Lung (tissue), 12 donors: ENCODE measurements around the gene DYRK1A. TPM values are rescaled to one million over a fixed set of nuclear protein-coding genes. Genes with fewer than 3 reads are reported as not detected.

ENCODE experiments used
- ATAC-seq: fragments of 200-7000 bp; cut with Tn5 transposase; one replicate; pipeline ENCODE4 v1.9.1; 2020; ENCODE audit warnings: moderate number of reproducible peaks; ENCODE audit not compliant: insufficient read depth, low FRiP score
- DNase-seq, 3 donors: peaks; one replicate each; pipeline ENCODE4 v3.0.0-alpha.2; 2013 to 2017
- H3K27ac ChIP-seq, 2 donors: one replicate each; pipeline ENCODE4 v1.5.1; 2013; ENCODE audit warnings: mild to moderate bottlenecking in 2 of 2, moderate library complexity in 2 of 2, control low read depth in 1 of 2, inconsistent platforms in 1 of 2, low read depth in 1 of 2, low read length in 1 of 2
- H3K27me3 ChIP-seq, 3 donors: one replicate each; pipeline ENCODE4 v1.5.1; 2013; ENCODE audit warnings: low read length in 2 of 3; ENCODE audit not compliant: control insufficient read depth in 3 of 3, insufficient read depth in 3 of 3
- H3K36me3 ChIP-seq, 4 donors: one replicate each; pipeline ENCODE4 v1.5.1; 2013; ENCODE audit warnings: low read length in 4 of 4, mild to moderate bottlenecking in 1 of 4, moderate library complexity in 1 of 4; ENCODE audit not compliant: control insufficient read depth in 4 of 4, insufficient read depth in 4 of 4
- H3K4me1 ChIP-seq, 5 donors: one replicate each; pipeline ENCODE4 v1.5.1; 2013; ENCODE audit warnings: low read length in 5 of 5, mild to moderate bottlenecking in 2 of 5, moderate library complexity in 1 of 5; ENCODE audit not compliant: control insufficient read depth in 5 of 5, insufficient read depth in 5 of 5
- H3K4me3 ChIP-seq: one replicate; pipeline ENCODE4 v1.5.1; 2013; ENCODE audit warnings: mild to moderate bottlenecking, control low read depth, moderate library complexity
- H3K9ac ChIP-seq, 2 donors: one replicate each; pipeline ENCODE4 v1.5.1; 2013; ENCODE audit warnings: low read length in 2 of 2, control low read depth in 1 of 2; ENCODE audit not compliant: insufficient read depth in 1 of 2
- H3K9me3 ChIP-seq, 4 donors: one replicate each; pipeline ENCODE4 v1.5.1; 2013; ENCODE audit warnings: low read length in 3 of 4, mild to moderate bottlenecking in 1 of 4, moderate library complexity in 1 of 4; ENCODE audit not compliant: control insufficient read depth in 4 of 4, insufficient read depth in 3 of 4
- WGBS, 2 donors: extraction: QIAGEN DNeasy Blood & Tissue Kit; methylation state at CpG; one replicate each; pipeline ENCODE4 v1.1.7; 2013; 5-methylcytosine and 5-hydroxymethylcytosine counted together
- polyA plus RNA-seq, 2 donors: library from polyadenylated mRNA; stranded (reverse); fragments of 200-250 nt; gene quantifications; one replicate each; pipeline ENCODE4 v1.2.1, GENCODE V29; 2013
- total RNA-seq, 2 donors: library from RNA; depleted of rRNA in 1 of 2; stranded (reverse); fragments of >200 nt in 1 of 2; gene quantifications; one replicate each; pipeline ENCODE4 v1.2.1, GENCODE V29; 2014 to 2021
- TF ChIP-seq, protein P1 (sequence below): IDR thresholded peaks from 2 replicates; pipeline ENCODE4 v1.5.1; 2012; ENCODE audit warnings: mild to moderate bottlenecking; ENCODE audit errors: control extremely low read depth, extremely low read depth
- donor health status: control.
- donor health status: control.
- donor health status: Bipolar disorder and iron deficiency.
- donor health status: healthy.
- donor health status: DM: yes; HTN: yes; CAD: no.

DYRK1A gene
- total and polyA plus RNA-seq, 4 donors: 22.1 to 149 (median 43.3) TPM

DNA sequence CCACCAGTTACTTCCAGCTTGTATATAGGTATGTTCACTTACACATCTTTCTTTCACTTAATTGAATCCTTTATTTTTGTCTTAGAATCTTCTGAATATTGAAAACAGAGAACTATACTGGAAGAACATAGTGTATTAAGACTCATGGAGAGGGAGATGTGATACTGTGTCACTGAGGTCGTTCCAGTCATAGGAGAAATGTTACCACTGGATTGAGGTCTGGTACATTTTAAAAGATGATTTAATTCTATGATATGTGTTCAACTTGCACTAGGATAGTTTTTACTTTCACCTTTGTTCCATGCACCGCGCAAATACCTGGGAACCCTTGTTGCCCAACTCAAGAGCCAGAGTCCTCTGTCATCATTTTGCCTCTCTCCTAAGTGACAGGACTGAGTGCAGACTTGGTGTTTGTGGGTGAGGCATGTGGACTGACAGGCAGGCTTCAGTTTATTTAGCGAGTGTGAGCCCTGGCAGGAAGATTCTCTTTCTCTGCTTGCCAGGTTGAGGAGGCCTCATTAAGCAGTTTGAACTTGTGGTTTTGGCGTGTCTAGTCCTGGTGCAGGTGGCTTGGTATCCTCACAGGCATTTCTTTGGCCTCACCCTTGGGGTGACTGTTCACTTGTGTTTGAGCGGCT lies 63.7 kb downstream of the DYRK1A start:
- WGBS, 2 donors: 87 to 91% methylated on average over 6 of the region's 6 CpGs
- H3K27ac ChIP-seq: peak overlapping the region in 1 of 2 donors; percentile 52
- H3K27me3 ChIP-seq: no peaks in the 10 kb centered on the region
- peaks cover 0 to 9% (median 7%) of the 10 kb centered on the region in 4 donors for H3K36me3 ChIP-seq
- H3K4me3 ChIP-seq: no peak overlapping the region
- peaks cover 6 to 23% (median 9%) of the 10 kb centered on the region in 5 donors for H3K4me1 ChIP-seq
- DNase-seq (no peak), ATAC-seq (no peak)
- no peak overlapping the region for H3K9ac ChIP-seq
- H3K9me3 ChIP-seq: no peaks in the 10 kb centered on the region
- TF ChIP-seq, protein P1, sequence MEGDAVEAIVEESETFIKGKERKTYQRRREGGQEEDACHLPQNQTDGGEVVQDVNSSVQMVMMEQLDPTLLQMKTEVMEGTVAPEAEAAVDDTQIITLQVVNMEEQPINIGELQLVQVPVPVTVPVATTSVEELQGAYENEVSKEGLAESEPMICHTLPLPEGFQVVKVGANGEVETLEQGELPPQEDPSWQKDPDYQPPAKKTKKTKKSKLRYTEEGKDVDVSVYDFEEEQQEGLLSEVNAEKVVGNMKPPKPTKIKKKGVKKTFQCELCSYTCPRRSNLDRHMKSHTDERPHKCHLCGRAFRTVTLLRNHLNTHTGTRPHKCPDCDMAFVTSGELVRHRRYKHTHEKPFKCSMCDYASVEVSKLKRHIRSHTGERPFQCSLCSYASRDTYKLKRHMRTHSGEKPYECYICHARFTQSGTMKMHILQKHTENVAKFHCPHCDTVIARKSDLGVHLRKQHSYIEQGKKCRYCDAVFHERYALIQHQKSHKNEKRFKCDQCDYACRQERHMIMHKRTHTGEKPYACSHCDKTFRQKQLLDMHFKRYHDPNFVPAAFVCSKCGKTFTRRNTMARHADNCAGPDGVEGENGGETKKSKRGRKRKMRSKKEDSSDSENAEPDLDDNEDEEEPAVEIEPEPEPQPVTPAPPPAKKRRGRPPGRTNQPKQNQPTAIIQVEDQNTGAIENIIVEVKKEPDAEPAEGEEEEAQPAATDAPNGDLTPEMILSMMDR: no peak

DNA sequence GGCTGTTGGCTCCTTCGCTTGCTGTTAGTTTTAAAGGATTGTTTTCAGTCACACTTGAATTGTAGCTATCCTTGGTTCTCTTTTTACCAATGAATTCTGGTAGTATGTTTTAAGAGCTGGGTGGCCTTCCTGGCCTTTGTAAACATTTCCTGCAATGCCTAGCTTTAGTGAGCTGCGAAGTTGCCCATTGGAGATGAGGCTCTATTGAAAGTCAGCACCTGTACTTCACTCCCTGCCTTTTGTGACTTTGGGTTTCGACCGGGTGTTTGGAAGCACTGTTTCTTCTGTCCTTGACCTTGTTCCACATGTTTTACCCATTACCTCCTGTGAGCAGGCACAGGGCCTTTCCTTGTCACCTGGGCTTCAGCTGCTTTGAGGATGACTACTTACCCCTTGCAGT lies 64.7 kb downstream of the DYRK1A start:
- TF ChIP-seq, protein P1: no peak
- no peak for ATAC-seq
- peaks cover 7 to 20% (median 12%) of the 10 kb centered on the region in 5 donors for H3K4me1 ChIP-seq

DNA sequence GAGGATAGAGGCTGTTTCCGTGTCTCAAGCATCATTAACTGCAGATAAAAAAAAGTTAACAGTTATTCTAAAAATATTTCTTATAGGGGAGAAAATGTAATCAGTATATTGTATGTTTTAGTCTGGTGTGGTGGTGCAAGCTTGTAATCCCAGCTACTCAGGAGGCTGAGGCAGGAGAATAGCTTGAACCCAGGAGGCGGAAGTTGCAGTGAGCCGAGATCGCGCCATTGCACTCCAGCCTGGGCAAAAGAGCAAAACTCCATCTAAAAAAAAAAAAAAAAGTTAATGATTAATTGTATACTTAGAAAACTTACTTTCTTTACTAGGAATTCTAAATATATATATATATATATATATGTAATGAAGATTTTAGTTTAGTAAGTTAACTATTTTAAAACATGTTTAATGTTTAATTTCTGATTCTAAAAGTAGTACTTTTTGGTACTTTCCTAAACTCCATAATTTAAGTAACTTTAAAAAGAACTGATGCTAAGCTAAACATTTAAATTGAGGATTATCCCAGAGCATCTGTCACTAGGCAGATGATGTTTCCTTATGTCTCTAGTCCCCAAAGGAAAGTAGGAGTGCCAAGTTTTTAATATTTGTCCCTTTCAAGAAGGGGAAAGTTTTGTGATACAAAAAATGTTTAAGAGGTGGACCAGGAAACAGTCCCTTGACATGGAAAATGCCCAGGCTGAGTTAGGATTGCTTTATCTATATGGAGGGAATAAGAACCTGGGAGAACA lies 66.3 kb downstream of the DYRK1A start:
- Histone ChIP-seq H3K9me3 (no peaks in the 10 kb centered on the region), H3K27ac (no peak overlapping the region), H3K4me1 (peaks cover 7 to 24% (median 12%) of the 10 kb centered on the region in 5 donors), H3K36me3 (peaks cover 0 to 6% (median 3%) of the 10 kb centered on the region in 4 donors), H3K9ac (no peak overlapping the region), H3K4me3 (no peak overlapping the region), H3K27me3 (no peaks in the 10 kb centered on the region)
- DNase-seq: no peak
- TF ChIP-seq, protein P1: no peak
- 95 to 97% methylated on average over 5 of the region's 5 CpGs for WGBS, 2 donors
- no peak for ATAC-seq

More for the DNA sequence above, 64.7 kb downstream of the DYRK1A start:
- 65 to 77% methylated on average over 4 of the region's 4 CpGs for WGBS, 2 donors
- H3K4me3 ChIP-seq: no peak overlapping the region
- peak overlapping the region; percentile 11 to 59 for H3K27ac ChIP-seq
- no peaks in the 10 kb centered on the region for H3K27me3 ChIP-seq
- H3K9ac ChIP-seq: no peak overlapping the region
- peaks cover 0 to 6% (median 4%) of the 10 kb centered on the region in 4 donors for H3K36me3 ChIP-seq
- no peaks in the 10 kb centered on the region for H3K9me3 ChIP-seq
- DNase-seq: no peak
